ENCODE measurements around the gene PCDH9.
"Not testable (repeated sequence)": the region's sequence is repeated elsewhere in the genome, so short reads cannot be mapped to it uniquely, and the experiment has no call there.

The PCDH9 gene

DNA sequence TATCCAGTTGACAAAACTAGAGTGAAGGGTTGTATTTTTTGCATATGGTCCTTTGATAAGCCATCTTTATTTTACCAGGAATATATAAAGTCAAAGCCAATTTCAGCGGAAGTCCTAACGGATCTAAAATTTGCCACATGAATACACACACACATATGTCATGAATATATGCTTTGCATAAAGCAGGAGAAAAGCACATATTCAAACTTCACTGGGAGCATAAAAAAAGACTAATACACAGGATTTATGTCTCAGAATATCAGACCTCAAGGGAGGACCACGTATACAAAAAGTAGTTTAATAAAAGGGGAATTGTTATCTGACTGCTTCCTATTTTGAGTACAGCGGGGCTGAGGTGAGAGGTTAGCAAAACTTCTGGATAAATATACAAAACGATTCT lies 308.7 kb downstream of the PCDH9 start:
- Histone ChIP-seq H3K4me3 (ENCODE audit: low read length) (no peak overlapping the region), H3K27ac (ENCODE audit: low read depth, low read length) (no peak overlapping the region), H3K4me1 (ENCODE audit: control insufficient read depth, insufficient read depth, low read length) (no peaks in the 10 kb centered on the region), H3K36me3 (ENCODE audit: control insufficient read depth, insufficient read depth, low read length) (no peaks in the 10 kb centered on the region), H3K27me3 (ENCODE audit: control insufficient read depth, insufficient read depth, low read length) (no peaks in the 10 kb centered on the region), H3K9ac (ENCODE audit: low read length) (no peak overlapping the region)

DNA sequence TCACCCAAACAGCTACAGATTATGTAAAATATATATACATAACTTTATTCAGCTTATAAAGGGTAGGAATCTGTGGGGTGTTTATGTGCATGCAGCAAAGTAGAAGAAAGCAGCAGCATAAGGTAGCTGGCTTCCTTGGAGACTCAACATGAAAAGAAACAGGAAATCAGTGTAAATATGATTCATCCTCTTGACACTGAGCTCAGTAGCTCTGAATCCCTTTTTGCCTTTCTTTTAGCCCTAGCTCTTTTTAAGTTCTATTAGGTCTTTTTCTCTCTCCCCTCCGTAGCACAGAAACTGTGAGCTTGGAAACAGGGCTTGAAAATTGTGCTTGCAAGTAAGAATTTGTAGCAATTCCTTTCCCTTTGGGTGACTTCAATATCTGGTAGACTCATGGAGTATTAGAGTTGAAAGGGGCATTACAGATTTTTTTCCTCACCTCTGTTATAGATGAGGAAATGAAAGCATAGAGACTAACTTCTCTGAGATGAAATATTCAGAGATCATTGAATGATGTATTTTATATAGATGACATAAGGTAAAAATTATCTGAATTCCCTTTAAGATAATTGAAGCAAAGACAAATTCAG lies 314.4 kb downstream of the PCDH9 start:
- no peak overlapping the region for H3K4me3 ChIP-seq (ENCODE audit: low read length)
- no peak overlapping the region for H3K27ac ChIP-seq (ENCODE audit: low read depth, low read length)
- no peaks in the 10 kb centered on the region for H3K4me1 ChIP-seq (ENCODE audit: control insufficient read depth, insufficient read depth, low read length)
- no peaks in the 10 kb centered on the region for H3K36me3 ChIP-seq (ENCODE audit: control insufficient read depth, insufficient read depth, low read length)
- no peaks in the 10 kb centered on the region for H3K27me3 ChIP-seq (ENCODE audit: control insufficient read depth, insufficient read depth, low read length)
- H3K9ac ChIP-seq (ENCODE audit: low read length), result no peak overlapping the region

GRCh38 chr13:66914155-66914554 lies 316.0 kb downstream of the PCDH9 start:
- Histone ChIP-seq H3K27ac (ENCODE audit: low read depth, low read length) (no peak overlapping the region), H3K4me1 (ENCODE audit: control insufficient read depth, insufficient read depth, low read length) (no peaks in the 10 kb centered on the region), H3K36me3 (ENCODE audit: control insufficient read depth, insufficient read depth, low read length) (no peaks in the 10 kb centered on the region), H3K9ac (ENCODE audit: low read length) (no peak overlapping the region), H3K27me3 (ENCODE audit: control insufficient read depth, insufficient read depth, low read length) (no peaks in the 10 kb centered on the region), H3K4me3 (ENCODE audit: low read length) (no peak overlapping the region)

DNA sequence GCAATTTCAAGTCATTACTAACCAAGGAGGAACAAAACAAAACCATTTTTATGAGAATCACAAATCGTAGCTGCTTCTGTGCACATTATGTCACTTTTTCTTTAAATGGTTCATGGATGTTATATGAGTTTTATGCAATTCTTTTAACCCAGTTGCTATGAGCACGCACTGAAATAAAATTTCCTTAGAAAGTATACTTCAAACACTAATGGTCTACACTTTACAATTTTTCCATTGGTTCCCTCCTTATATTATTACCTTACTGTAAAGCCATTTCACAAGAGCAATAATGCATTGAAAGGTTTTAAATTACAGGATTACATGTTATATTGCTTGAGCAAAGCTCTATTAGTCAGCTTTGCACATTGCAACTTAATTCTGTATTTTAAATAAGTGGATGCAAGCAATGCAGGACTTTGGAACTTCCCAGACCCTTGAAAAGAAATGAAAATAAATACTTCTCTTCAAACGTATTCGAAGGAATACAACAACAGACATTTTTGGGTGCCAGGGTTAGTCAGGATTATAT lies 318.7 kb downstream of the PCDH9 start:
- Histone ChIP-seq H3K9ac (ENCODE audit: low read length) (no peak overlapping the region), H3K4me3 (ENCODE audit: low read length) (no peak overlapping the region), H3K36me3 (ENCODE audit: control insufficient read depth, insufficient read depth, low read length) (no peaks in the 10 kb centered on the region), H3K4me1 (ENCODE audit: control insufficient read depth, insufficient read depth, low read length) (no peaks in the 10 kb centered on the region), H3K27ac (ENCODE audit: low read depth, low read length) (no peak overlapping the region), H3K27me3 (ENCODE audit: control insufficient read depth, insufficient read depth, low read length) (no peaks in the 10 kb centered on the region)

DNA sequence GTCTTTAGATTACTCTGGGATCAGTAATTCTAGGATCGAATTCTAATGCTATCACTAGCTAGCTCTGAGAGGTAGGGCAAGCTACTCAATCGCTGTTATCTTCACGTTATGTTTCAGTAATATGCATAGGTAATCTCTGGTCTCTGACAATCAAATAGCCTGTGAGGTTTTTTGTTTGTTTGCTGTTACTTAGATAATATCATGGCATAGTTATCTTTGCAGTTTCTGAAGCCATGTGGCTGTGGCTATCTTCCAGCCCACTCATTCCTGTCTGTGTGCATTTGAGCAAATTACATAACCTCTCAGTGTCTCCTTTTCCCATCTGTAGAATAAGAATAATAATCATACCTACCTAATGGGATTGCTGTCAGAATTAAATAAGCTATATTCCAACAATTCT lies 330.2 kb downstream of the PCDH9 start:
- no peaks in the 10 kb centered on the region for H3K4me1 ChIP-seq (ENCODE audit: control insufficient read depth, insufficient read depth, low read length)
- no peaks in the 10 kb centered on the region for H3K27me3 ChIP-seq (ENCODE audit: control insufficient read depth, insufficient read depth, low read length)
- H3K36me3 ChIP-seq (ENCODE audit: control insufficient read depth, insufficient read depth, low read length), result no peaks in the 10 kb centered on the region
- no peak overlapping the region for H3K27ac ChIP-seq (ENCODE audit: low read depth, low read length)
- no peak overlapping the region for H3K4me3 ChIP-seq (ENCODE audit: low read length)
- no peak overlapping the region for H3K9ac ChIP-seq (ENCODE audit: low read length)

- no peaks in the 10 kb centered on the region for H3K4me1 ChIP-seq (ENCODE audit: control insufficient read depth, insufficient read depth, low read length)
- no peaks in the 10 kb centered on the region for H3K27me3 ChIP-seq (ENCODE audit: control insufficient read depth, insufficient read depth, low read length)
- H3K9ac ChIP-seq (ENCODE audit: low read length), result no peak overlapping the region
- no peaks in the 10 kb centered on the region for H3K36me3 ChIP-seq (ENCODE audit: control insufficient read depth, insufficient read depth, low read length)
- H3K27ac ChIP-seq (ENCODE audit: low read depth, low read length), result no peak overlapping the region
- no peak overlapping the region for H3K4me3 ChIP-seq (ENCODE audit: low read length)
These were observed 333.2 kb downstream of the PCDH9 start for GRCh38 chr13:66896933-66897332.

GRCh38 chr13:66895780-66896179 lies 334.4 kb downstream of the PCDH9 start:
- H3K4me3 ChIP-seq (ENCODE audit: low read length), result no peak overlapping the region
- H3K36me3 ChIP-seq (ENCODE audit: control insufficient read depth, insufficient read depth, low read length), result no peaks in the 10 kb centered on the region
- H3K27me3 ChIP-seq (ENCODE audit: control insufficient read depth, insufficient read depth, low read length), result no peaks in the 10 kb centered on the region
- no peaks in the 10 kb centered on the region for H3K4me1 ChIP-seq (ENCODE audit: control insufficient read depth, insufficient read depth, low read length)
- H3K9ac ChIP-seq (ENCODE audit: low read length), result no peak overlapping the region
- no peak overlapping the region for H3K27ac ChIP-seq (ENCODE audit: low read depth, low read length)

DNA sequence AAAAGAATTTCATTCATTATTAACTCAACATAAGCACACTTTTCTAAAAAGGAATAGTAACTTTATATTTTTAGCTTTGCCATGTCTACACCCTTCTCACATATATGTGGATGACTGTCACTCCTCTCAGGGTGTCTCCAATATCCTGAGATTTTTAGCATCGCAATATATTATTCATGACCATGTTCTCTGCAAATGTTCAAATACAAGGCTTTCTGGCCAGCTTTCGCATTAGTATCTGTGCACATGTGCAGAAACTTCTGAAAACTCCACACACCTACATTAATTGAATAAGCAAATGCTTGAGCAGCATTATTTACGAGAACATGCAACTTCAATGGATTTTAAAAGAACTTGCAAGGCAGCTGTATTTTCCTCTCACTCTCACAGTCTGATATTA lies 334.8 kb downstream of the PCDH9 start:
- Histone ChIP-seq H3K4me1 (ENCODE audit: control insufficient read depth, insufficient read depth, low read length) (no peaks in the 10 kb centered on the region), H3K4me3 (ENCODE audit: low read length) (no peak overlapping the region), H3K9ac (ENCODE audit: low read length) (no peak overlapping the region), H3K27ac (ENCODE audit: low read depth, low read length) (no peak overlapping the region), H3K27me3 (ENCODE audit: control insufficient read depth, insufficient read depth, low read length) (no peaks in the 10 kb centered on the region), H3K36me3 (ENCODE audit: control insufficient read depth, insufficient read depth, low read length) (no peaks in the 10 kb centered on the region)

- Histone ChIP-seq H3K4me3 (ENCODE audit: low read length) (no peak overlapping the region), H3K4me1 (ENCODE audit: control insufficient read depth, insufficient read depth, low read length) (no peaks in the 10 kb centered on the region), H3K27ac (ENCODE audit: low read depth, low read length) (no peak overlapping the region), H3K9ac (ENCODE audit: low read length) (no peak overlapping the region), H3K36me3 (ENCODE audit: control insufficient read depth, insufficient read depth, low read length) (no peaks in the 10 kb centered on the region), H3K27me3 (ENCODE audit: control insufficient read depth, insufficient read depth, low read length) (no peaks in the 10 kb centered on the region)
These were observed 341.4 kb downstream of the PCDH9 start for GRCh38 chr13:66888698-66889097.

GRCh38 chr13:66887088-66887487 lies 343.0 kb downstream of the PCDH9 start:
- no peak overlapping the region for H3K9ac ChIP-seq (ENCODE audit: low read length)
- no peaks in the 10 kb centered on the region for H3K4me1 ChIP-seq (ENCODE audit: control insufficient read depth, insufficient read depth, low read length)
- no peaks in the 10 kb centered on the region for H3K27me3 ChIP-seq (ENCODE audit: control insufficient read depth, insufficient read depth, low read length)
- H3K4me3 ChIP-seq (ENCODE audit: low read length), result no peak overlapping the region
- no peaks in the 10 kb centered on the region for H3K36me3 ChIP-seq (ENCODE audit: control insufficient read depth, insufficient read depth, low read length)
- H3K27ac ChIP-seq (ENCODE audit: low read depth, low read length), result no peak overlapping the region

- Histone ChIP-seq H3K27me3 (ENCODE audit: control insufficient read depth, insufficient read depth, low read length) (no peaks in the 10 kb centered on the region), H3K36me3 (ENCODE audit: control insufficient read depth, insufficient read depth, low read length) (no peaks in the 10 kb centered on the region), H3K9ac (ENCODE audit: low read length) (no peak overlapping the region), H3K4me1 (ENCODE audit: control insufficient read depth, insufficient read depth, low read length) (no peaks in the 10 kb centered on the region), H3K4me3 (ENCODE audit: low read length) (no peak overlapping the region), H3K27ac (ENCODE audit: low read depth, low read length) (no peak overlapping the region)
These were observed 343.9 kb downstream of the PCDH9 start for GRCh38 chr13:66886264-66886663.

GRCh38 chr13:66881170-66881569 lies 349.0 kb downstream of the PCDH9 start:
- not testable (repeated sequence) for H3K9ac ChIP-seq (ENCODE audit: low read length); H3K27ac ChIP-seq (ENCODE audit: low read depth, low read length); H3K4me3 ChIP-seq (ENCODE audit: low read length); H3K4me1 ChIP-seq (ENCODE audit: control insufficient read depth, insufficient read depth, low read length); H3K27me3 ChIP-seq (ENCODE audit: control insufficient read depth, insufficient read depth, low read length); H3K36me3 ChIP-seq (ENCODE audit: control insufficient read depth, insufficient read depth, low read length)

- H3K36me3 ChIP-seq (ENCODE audit: control insufficient read depth, insufficient read depth, low read length), result no peaks in the 10 kb centered on the region
- H3K4me3 ChIP-seq (ENCODE audit: low read length), result no peak overlapping the region
These were observed 350.1 kb downstream of the PCDH9 start for GRCh38 chr13:66879988-66880387.

More at GRCh38 chr13:66879988-66880387, 350.1 kb downstream of the PCDH9 start:
- Histone ChIP-seq H3K4me1 (ENCODE audit: control insufficient read depth, insufficient read depth, low read length) (no peaks in the 10 kb centered on the region), H3K27ac (ENCODE audit: low read depth, low read length) (no peak overlapping the region), H3K27me3 (ENCODE audit: control insufficient read depth, insufficient read depth, low read length) (no peaks in the 10 kb centered on the region), H3K9ac (ENCODE audit: low read length) (no peak overlapping the region)
